AML-193 (cell line): Measurements from ENCODE around the gene IGHMBP2.
"Not testable (repeated sequence)": the region's sequence is repeated elsewhere in the genome, so short reads cannot be mapped to it uniquely, and the experiment has no call there.

ENCODE experiments used
- DNase-seq, 2 experiments: peaks; one replicate each; lab custom pipeline; 2025; lab: John Stamatoyannopoulos, UW

IGHMBP2 gene

DNA sequence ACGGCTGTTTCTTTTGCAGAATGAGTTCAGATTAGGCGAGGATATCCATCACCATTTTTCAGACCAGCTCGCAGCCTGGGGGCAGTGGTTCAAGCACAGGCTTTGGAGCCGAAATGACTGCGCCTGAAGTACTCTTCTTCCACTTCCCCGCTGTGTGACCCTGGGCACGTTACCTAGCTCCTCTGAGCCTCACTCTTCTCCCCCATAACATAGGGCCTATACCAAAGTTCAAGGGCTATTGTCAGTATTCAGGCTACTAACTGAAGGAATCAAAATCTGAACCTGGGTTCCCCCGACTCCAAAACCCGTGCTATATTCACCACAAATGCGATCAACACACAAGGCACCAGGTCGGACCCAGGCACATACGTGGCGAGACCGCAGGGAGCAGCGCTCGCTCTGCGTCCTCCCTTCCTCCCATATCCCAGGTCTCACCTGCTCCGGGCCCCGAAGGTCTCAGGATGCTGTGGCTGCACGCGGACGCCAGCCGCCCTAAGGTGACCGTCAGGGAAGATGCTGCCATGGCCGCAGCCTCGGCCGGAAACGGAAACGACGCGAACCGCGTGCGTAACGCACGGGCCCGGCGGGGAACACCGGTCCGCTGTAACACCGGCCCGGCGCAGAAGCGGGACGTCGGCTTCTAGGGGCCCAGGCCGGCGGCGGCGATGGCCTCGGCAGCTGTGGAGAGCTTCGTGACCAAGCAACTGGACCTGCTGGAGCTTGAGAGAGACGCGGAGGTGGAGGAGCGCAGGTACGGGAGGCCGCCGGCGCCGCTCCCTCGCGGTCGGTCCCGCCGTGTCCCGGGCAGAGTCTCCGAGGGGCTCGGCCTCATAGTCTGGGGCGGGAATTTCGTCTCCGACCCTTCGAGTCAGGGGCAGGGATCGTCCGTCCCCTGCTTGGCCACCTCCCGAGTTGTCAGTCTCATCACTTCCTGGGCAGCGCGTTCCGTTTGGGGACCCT lies at the start of gene IGHMBP2, which contains the start of gene MRPL21:
TSS of gene IGHMBP2 (plus strand) at position 604 of the 960 bp plus-strand sequence. CDS start at position 666, 62 bp downstream.
TSS of gene MRPL21 (minus strand) at position 545 of the 960 bp plus-strand sequence. CDS start at position 523, 22 bp downstream.
- DNase-seq = peak; percentile 49 to 55

GRCh38 chr11:68854273-68854958 lies 49.3 kb upstream of the IGHMBP2 start:
- no peak for DNase-seq

- peak; percentile 34 to 36 for DNase-seq
Measured at GRCh38 chr11:68855205-68855981, 48.3 kb upstream of the IGHMBP2 start.

DNA sequence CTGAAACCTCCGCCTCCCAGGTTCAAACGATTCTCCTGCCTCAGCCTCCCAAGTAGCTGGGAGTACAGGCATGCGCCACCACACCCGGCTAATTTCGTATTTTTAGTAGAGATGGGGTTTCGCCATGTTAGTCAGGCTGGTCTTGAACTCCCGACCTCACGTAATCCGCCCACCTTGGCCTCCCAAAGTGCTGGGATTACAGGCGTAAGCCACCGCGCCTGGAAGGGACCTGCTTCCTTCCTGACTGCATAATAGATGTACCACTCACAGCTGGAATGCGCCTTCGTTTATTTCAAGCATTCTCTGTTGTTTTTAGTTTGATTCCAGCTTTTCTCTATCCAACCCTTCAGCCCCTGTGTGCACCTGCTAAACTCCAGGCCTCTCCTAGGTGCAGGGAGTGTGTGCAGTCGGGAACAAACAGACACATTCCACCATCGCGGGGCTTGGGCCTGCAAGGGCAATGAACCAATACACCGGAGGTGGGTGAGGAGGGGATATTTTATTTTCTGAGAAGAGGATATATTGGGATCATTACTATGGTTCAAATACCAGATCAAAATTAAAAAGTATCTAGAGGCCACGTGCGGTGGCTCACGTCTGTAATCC lies 47.2 kb upstream of the IGHMBP2 start:
- DNase-seq = not testable (repeated sequence)

GRCh38 chr11:68857037-68857586 lies 46.6 kb upstream of the IGHMBP2 start:
- no peak for DNase-seq

GRCh38 chr11:68859123-68859522 lies 44.6 kb upstream of the IGHMBP2 start:
- no peak for DNase-seq

DNA sequence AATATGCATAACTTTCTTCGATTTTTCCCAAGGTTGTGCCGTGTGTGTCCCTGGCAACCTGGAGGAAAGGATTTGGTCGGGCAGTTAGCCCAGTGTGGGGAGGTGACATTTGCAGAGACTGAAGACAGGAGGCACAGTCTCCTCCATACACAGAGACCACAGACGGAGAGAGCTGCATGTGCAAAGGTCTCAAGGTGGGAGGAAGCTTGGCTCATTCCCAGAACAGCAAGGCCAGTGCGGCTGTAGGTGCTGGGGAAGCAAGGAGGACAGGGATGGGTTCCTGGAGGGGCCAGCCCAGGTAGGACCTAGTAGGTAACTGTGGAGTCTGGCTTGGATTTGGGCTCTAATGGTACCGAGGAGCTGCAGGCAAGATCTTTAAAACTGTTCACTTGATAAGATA lies 41.3 kb upstream of the IGHMBP2 start:
- no peak for DNase-seq

DNA sequence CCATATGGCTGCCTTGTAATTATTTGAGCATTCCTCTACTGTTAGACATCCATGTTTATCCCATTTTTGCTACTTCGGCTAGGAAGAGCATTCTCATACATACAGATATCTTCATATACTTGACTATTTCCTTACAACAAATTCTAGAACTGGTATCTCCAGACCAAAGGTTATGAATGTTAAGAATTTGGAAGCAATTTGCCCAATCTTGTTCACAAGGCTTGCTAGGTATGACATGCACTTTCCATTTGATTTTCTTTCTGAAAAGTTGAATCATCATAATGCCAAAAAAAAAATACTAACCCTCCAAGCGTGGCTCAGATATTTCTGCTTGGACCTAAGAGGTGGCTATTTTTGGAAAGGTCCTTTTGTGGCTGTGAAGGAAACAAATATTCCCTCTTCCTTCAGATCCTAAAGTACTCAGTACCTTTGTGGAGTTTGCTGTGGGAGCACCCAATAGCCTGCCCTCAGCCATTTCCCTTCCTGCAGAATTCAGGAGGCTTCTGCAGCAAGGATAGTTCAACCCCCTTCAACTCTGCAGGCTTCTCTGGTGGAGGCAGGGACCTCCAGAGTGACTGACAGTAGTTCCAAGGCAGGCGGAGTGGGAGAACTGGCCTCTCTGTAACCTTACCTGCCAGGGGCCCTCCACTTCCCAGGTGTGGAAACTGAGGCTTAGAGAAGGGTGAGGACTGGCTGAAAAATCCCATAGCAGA lies 40.0 kb upstream of the IGHMBP2 start:
- DNase-seq = no peak

GRCh38 chr11:68865241-68865640 lies 38.5 kb upstream of the IGHMBP2 start:
- DNase-seq = no peak

DNA sequence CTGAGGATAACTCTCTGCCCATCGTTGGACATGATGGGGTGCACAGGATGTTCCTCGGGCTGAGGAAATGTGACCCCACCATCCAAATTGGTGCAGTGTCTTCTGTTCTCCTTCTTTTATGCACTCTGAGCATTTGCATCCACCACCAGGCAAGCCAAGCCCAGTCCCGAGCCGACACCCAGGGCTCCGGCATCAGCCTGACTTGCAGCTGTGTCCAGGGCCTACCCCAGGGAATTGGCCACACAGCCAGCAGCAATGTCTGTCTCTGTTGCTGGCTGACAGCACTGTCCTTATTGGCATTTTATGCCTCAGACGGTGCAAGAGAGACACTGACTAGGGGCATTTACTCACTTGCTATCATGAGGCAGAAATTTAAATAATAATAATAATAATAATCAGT lies 36.6 kb upstream of the IGHMBP2 start:
- DNase-seq = no peak

GRCh38 chr11:68868221-68868835 lies 35.4 kb upstream of the IGHMBP2 start:
- DNase-seq = no peak

GRCh38 chr11:68870470-68870869 lies 33.2 kb upstream of the IGHMBP2 start:
- DNase-seq = no peak

GRCh38 chr11:68872216-68873003 lies 31.3 kb upstream of the IGHMBP2 start:
- no peak for DNase-seq

GRCh38 chr11:68878022-68878421 lies 25.7 kb upstream of the IGHMBP2 start:
- no peak for DNase-seq

DNA sequence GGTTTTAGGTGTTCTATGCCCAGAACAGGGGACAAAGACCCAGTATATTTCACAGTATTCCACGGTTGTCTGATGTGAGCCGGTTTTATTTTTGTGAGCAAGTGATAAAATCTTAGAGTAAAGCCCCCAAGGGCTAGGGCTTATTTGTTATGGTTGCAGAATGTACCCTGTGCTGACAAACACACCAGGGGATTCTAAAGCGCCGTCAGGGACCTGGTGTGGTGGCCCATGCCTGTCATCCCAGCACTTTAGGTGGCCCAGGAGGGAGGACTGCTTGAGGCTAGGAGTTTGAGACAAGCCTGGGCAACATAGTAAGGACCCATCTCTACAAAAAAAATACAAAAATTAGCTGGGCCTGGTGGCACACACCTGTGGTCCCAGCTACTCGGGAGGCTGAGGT lies 22.8 kb upstream of the IGHMBP2 start:
- DNase-seq = no peak

DNA sequence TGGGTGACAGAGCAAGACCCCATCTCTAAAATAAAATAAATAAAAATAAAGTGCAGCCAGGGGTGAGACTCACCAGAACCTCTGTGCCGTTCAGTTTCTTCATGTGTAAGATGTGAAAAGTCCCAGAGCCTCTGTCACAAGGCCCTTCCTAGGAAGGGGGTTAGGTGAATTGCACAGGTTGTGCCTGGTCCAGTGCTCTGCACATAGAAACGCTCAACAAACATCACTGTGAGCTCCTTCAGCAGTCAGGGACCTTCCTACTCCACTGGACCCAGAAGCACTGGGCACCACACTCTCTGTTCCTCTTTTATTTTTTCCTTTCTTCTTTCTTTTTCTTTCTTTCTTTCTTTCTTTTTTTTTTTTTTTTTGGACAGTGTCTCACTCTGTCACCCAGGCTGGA lies 22.4 kb upstream of the IGHMBP2 start:
- DNase-seq = no peak

- DNase-seq = no peak
Measured at GRCh38 chr11:68882391-68882790, 21.3 kb upstream of the IGHMBP2 start.

DNA sequence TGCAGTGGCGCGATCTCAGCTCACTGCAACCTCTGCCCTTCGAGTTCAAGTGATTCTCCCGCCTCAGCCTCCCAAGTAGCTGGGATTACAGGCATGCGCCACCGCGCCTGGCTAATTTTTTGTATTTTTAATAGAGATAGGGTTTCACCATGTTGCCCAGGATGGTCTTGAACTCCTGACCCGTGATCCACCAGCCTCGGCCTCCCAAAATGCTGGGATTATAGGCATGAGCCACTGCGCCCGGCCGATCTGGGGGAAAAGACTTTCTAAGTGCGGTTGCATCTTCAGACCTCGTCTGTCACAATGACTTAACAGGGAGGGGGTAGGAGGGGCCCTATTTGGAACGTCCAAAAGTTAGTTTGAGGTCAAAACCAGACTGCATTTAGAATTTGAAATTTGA lies 18.9 kb upstream of the IGHMBP2 start:
- not testable (repeated sequence) for DNase-seq

DNA sequence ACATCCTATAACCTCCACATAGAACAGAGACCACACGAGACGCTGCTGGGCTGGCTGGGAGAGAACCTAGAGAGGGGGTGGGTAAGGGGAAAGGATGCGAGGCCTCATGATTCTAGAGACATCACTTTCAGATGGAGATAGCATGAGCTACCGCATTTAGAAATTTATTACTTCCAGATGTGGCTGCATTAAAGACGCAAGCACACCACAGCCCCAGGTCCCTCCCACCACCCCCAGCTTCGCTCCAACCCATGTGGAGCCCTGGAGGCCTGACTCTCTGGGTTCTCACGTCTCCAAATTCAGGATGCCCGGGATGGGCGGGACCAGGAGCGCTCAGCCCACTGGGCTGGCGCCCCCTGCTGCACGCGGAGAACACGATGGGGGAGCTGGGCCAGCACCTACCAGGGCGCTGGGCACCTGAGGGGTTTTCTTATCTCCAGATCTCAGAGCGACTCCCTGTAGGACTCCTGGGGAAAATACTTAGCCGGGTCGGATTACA lies 13.7 kb upstream of the IGHMBP2 start:
- DNase-seq = no peak
